Stomach smooth muscle (tissue), 2 donors: Measurements from ENCODE around the gene RAB3C.

Experiments
- H3K27ac ChIP-seq: one replicate; pipeline ENCODE4 v1.7.0; 2013; ENCODE audit warnings: mild to moderate bottlenecking, low read length, inconsistent platforms
- H3K27me3 ChIP-seq, 2 donors: one replicate each; pipeline ENCODE4 v1.7.0; 2013; ENCODE audit warnings: low read length in 2 of 2; ENCODE audit not compliant: insufficient read depth in 2 of 2, control insufficient read depth in 1 of 2
- H3K36me3 ChIP-seq, 2 donors: one replicate each; pipeline ENCODE4 v1.7.0; 2013; ENCODE audit warnings: low read length in 2 of 2; ENCODE audit not compliant: control insufficient read depth in 2 of 2, insufficient read depth in 2 of 2
- H3K4me1 ChIP-seq: one replicate; pipeline ENCODE4 v1.7.0; 2013; ENCODE audit warnings: low read length; ENCODE audit not compliant: control insufficient read depth, insufficient read depth
- H3K4me3 ChIP-seq, 2 donors: one replicate each; pipeline ENCODE4 v1.7.0; 2013; ENCODE audit warnings: low read length in 2 of 2
- H3K9ac ChIP-seq, 2 donors: one replicate each; pipeline ENCODE4 v1.7.0; 2013; ENCODE audit warnings: low read length in 2 of 2, mild to moderate bottlenecking in 1 of 2
- H3K9me3 ChIP-seq, 2 donors: one replicate each; pipeline ENCODE4 v1.7.0; 2013; ENCODE audit warnings: low read length in 2 of 2; ENCODE audit not compliant: control insufficient read depth in 2 of 2
- donor health status: healthy.
- donor health status: Pancreatic carcinoma.

The RAB3C gene

GRCh38 chr5:58635416-58635815 is 52.5 kb downstream of the RAB3C start:
- no peaks in the 10 kb centered on the region for H3K27me3 ChIP-seq

GRCh38 chr5:58640011-58640410 is 57.1 kb downstream of the RAB3C start:
- H3K9ac ChIP-seq: no peak overlapping the region
- H3K4me1 ChIP-seq: no peaks in the 10 kb centered on the region
- no peaks in the 10 kb centered on the region for H3K27me3 ChIP-seq
- no peaks in the 10 kb centered on the region for H3K36me3 ChIP-seq
- no peaks in the 10 kb centered on the region for H3K9me3 ChIP-seq
- no peak overlapping the region for H3K27ac ChIP-seq
- no peak overlapping the region for H3K4me3 ChIP-seq

More at GRCh38 chr5:58635416-58635815, 52.5 kb downstream of the RAB3C start:
- Histone ChIP-seq H3K36me3 (no peaks in the 10 kb centered on the region), H3K9ac (no peak overlapping the region), H3K4me3 (no peak overlapping the region), H3K9me3 (no peaks in the 10 kb centered on the region), H3K27ac (no peak overlapping the region), H3K4me1 (no peaks in the 10 kb centered on the region)

- Histone ChIP-seq H3K4me3 (no peak overlapping the region), H3K27me3 (no peaks in the 10 kb centered on the region), H3K9ac (no peak overlapping the region), H3K4me1 (no peaks in the 10 kb centered on the region), H3K36me3 (no peaks in the 10 kb centered on the region), H3K27ac (no peak overlapping the region), H3K9me3 (no peaks in the 10 kb centered on the region)
Observed at GRCh38 chr5:58641533-58641932, 58.7 kb downstream of the RAB3C start.

GRCh38 chr5:58648846-58649245 is 66.0 kb downstream of the RAB3C start:
- no peak overlapping the region for H3K4me3 ChIP-seq
- no peak overlapping the region for H3K9ac ChIP-seq

GRCh38 chr5:58649716-58650115 is 66.8 kb downstream of the RAB3C start:
- Histone ChIP-seq H3K4me3 (no peak overlapping the region), H3K27me3 (no peaks in the 10 kb centered on the region), H3K9me3 (no peaks in the 10 kb centered on the region), H3K9ac (no peak overlapping the region), H3K4me1 (no peaks in the 10 kb centered on the region), H3K27ac (no peak overlapping the region), H3K36me3 (no peaks in the 10 kb centered on the region)

More at GRCh38 chr5:58648846-58649245, 66.0 kb downstream of the RAB3C start:
- no peak overlapping the region for H3K27ac ChIP-seq
- H3K27me3 ChIP-seq: no peaks in the 10 kb centered on the region
- no peaks in the 10 kb centered on the region for H3K4me1 ChIP-seq
- H3K9me3 ChIP-seq: no peaks in the 10 kb centered on the region
- H3K36me3 ChIP-seq: no peaks in the 10 kb centered on the region

DNA sequence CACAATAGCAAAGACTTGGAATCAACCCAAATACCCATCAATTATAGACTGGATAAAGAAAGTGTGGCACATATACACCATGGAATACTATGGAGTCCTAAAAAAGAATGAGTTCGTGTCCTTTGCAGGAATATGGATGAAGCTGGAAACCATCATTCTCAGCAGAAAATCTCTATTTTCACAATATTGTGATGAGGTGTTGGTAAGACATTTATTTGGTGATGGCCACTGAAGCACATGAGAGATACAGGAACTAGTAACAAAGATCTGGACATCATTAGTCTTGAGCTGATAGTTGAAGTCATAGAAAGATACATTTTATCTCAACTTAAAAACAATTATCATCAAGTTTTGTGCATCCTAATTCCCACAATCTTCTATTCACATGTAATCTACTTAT is 70.6 kb downstream of the RAB3C start:
- H3K9me3 ChIP-seq: peaks cover 0 to under 1% of the 10 kb centered on the region in 2 donors
- H3K27me3 ChIP-seq: no peaks in the 10 kb centered on the region
- H3K9ac ChIP-seq: no peak overlapping the region
- no peak overlapping the region for H3K27ac ChIP-seq
- no peaks in the 10 kb centered on the region for H3K36me3 ChIP-seq
- H3K4me3 ChIP-seq: no peak overlapping the region
- no peaks in the 10 kb centered on the region for H3K4me1 ChIP-seq

DNA sequence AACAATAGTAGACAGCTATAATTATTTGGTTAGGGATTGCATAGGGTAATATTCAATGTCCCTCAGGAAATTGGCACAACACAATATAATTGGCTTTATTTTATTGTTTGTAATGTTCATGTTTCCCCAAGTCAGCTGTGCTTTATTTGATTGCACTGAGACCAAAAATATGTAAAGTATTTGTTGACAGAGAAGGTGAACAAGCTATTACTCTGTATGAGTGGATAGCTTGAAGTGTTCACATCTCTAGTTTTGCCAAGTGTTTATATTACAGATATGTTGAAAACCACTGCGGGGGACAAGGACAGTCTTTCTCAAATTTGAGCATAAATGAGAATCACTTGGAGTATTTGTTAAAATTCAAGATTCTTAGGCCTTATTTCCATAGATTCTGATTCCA is 83.3 kb downstream of the RAB3C start:
- no peaks in the 10 kb centered on the region for H3K36me3 ChIP-seq
- no peak overlapping the region for H3K4me3 ChIP-seq
- no peaks in the 10 kb centered on the region for H3K4me1 ChIP-seq
- H3K9me3 ChIP-seq: no peaks in the 10 kb centered on the region
- no peak overlapping the region for H3K9ac ChIP-seq
- H3K27ac ChIP-seq: no peak overlapping the region
- H3K27me3 ChIP-seq: no peaks in the 10 kb centered on the region

DNA sequence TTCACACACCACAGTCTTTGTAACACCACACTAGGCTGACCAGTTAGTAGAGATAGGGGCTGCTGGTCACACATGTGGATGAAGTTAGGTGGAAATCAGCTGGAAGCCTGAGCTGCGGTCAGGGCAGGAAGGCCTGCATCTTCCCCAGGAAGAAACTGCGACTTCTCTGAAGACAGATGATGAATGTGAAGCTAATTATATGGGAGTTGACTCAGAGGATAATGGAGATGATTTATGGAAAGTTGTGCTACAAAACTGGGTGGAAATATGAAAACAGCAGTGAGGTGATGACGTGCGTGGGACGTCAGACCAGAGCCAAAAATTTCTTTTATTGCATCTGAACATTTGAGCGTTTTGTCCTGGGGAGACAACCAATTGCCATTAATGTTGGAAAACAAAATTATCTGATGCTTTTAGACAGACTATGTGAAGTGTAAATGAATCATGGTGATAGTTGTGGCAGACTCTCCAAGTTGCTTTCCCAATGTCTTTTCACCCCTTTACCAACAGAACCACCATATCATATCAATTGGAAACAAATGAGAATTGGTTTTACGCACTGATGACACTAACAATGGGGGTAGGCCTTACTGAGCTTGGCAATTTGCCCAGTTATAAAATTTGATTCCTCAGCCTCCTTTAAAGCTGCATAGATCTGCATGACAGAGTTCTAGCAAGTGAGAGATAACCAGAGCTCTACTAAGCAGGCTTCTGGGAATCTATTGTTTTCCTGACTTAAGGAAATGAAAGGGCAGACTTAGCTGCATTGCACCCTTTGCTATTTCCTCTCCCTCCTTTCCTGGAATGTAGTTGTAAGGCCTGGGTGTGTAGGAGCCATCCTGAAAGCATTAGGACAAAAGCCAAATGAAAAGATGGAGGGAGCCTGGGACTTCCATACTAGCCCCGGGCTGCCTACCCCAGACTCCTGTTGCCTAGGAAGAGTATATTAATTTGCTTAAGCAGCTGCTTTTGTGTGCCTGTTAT is 84.0 kb downstream of the RAB3C start:
- Histone ChIP-seq H3K9me3 (no peaks in the 10 kb centered on the region), H3K27me3 (no peaks in the 10 kb centered on the region), H3K9ac (no peak overlapping the region), H3K4me1 (no peaks in the 10 kb centered on the region), H3K27ac (no peak overlapping the region), H3K4me3 (no peak overlapping the region), H3K36me3 (no peaks in the 10 kb centered on the region)

- Histone ChIP-seq H3K9ac (no peak overlapping the region), H3K9me3 (no peaks in the 10 kb centered on the region), H3K4me3 (no peak overlapping the region), H3K27me3 (no peaks in the 10 kb centered on the region), H3K4me1 (no peaks in the 10 kb centered on the region), H3K36me3 (no peaks in the 10 kb centered on the region), H3K27ac (no peak overlapping the region)
Observed at GRCh38 chr5:58670582-58670981, 87.7 kb downstream of the RAB3C start.

DNA sequence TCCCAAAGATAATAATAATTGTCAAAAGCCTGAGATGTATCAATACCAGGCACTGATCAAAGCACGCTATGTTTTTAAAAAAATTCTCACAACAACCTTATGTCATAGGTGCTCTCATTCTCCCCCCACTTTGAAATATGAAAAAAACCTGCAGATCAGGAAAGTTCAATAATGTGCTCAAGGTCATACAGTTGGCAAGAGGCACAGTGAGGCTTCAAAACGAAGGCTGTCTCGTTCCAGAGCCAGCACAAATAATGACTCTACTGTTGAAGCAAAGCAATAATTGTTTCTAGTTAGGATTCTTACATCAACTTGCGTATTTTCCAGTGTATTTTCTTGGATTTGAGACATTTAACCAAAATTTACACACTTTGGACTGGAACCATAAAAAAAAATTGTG is 88.3 kb downstream of the RAB3C start:
- H3K27ac ChIP-seq: no peak overlapping the region
- H3K9ac ChIP-seq: no peak overlapping the region
- H3K4me3 ChIP-seq: no peak overlapping the region
- H3K36me3 ChIP-seq: no peaks in the 10 kb centered on the region
- no peaks in the 10 kb centered on the region for H3K4me1 ChIP-seq
- no peaks in the 10 kb centered on the region for H3K27me3 ChIP-seq
- no peaks in the 10 kb centered on the region for H3K9me3 ChIP-seq

- H3K27ac ChIP-seq: no peak overlapping the region
- no peaks in the 10 kb centered on the region for H3K9me3 ChIP-seq
- no peak overlapping the region for H3K4me3 ChIP-seq
- no peaks in the 10 kb centered on the region for H3K36me3 ChIP-seq
- no peaks in the 10 kb centered on the region for H3K27me3 ChIP-seq
- no peak overlapping the region for H3K9ac ChIP-seq
- no peaks in the 10 kb centered on the region for H3K4me1 ChIP-seq
Observed at GRCh38 chr5:58672521-58672920, 89.6 kb downstream of the RAB3C start.
